HEK293 (cell line): ENCODE data around the gene BIRC5.

ENCODE experiments used
- CTCF ChIA-PET: fragments of 350-600 bp; formaldehyde crosslinking; extraction: SDS; loops from one replicate; lab custom pipeline; 2021; ENCODE audit warnings: antibody characterized with exemption; lab: Yijun Ruan, JAX
- POLR2A ChIA-PET: fragments of 300-600 bp; formaldehyde crosslinking; extraction: SDS; loops from one replicate; lab custom pipeline; 2020; ENCODE audit warnings: antibody characterized with exemption, inconsistent platforms; lab: Yijun Ruan, JAX
- H3K27ac ChIP-seq: fragments of 200-500 bp; sonication (Bioruptor generic); 2 replicates; pipeline ENCODE4 v1.5.1; 2014; ENCODE audit warnings: low read depth, low read length, control low read depth, inconsistent platforms; ENCODE audit errors: extremely low read depth
- H3K36me3 ChIP-seq, 2 experiments: fragments of 200-500 bp in 1 of 2; sonication (Bioruptor generic) in 1 of 2; 1 replicate in 1 of 2; 2 replicates in 1 of 2; pipeline ENCODE4 v1.5.1; 2014 to 2017; ENCODE audit warnings: inconsistent platforms in 2 of 2, low read length in 2 of 2; ENCODE audit not compliant: control insufficient read depth in 2 of 2, insufficient read depth in 1 of 2
- H3K4me1 ChIP-seq: fragments of 200-500 bp; sonication (Bioruptor generic); 2 replicates; pipeline ENCODE4 v1.5.1; 2014; ENCODE audit warnings: mild to moderate bottlenecking, low read length, inconsistent platforms; ENCODE audit not compliant: control insufficient read depth, insufficient read depth
- H3K4me3 ChIP-seq: 2 replicates; pipeline ENCODE4 v1.5.1; 2011; ENCODE audit warnings: low read depth, mild to moderate bottlenecking, control low read depth, low read length, moderate library complexity
- H3K9me3 ChIP-seq: fragments of 200-500 bp; sonication (Bioruptor generic); 2 replicates; pipeline ENCODE4 v1.5.1; 2014; ENCODE audit warnings: low read depth, low read length, inconsistent platforms; ENCODE audit not compliant: control insufficient read depth, insufficient read depth
- BCL11B ChIP-seq: fragments of 450-650 bp; formaldehyde crosslinking; IDR thresholded peaks from 2 replicates; pipeline ENCODE4 v1.5.1; 2016; ENCODE audit warnings: low read depth, missing biosample characterization, missing genetic modification characterization
- CTCF ChIP-seq: fragments of 450-650 bp; formaldehyde crosslinking; IDR thresholded peaks from 2 replicates; pipeline ENCODE4 v1.5.1; 2016; ENCODE audit warnings: missing biosample characterization, missing genetic modification characterization
- TRIM28 ChIP-seq: IDR thresholded peaks from 2 replicates; pipeline ENCODE4 v1.6.1; 2011; ENCODE audit warnings: low read length, control low read depth, borderline replicate concordance
- WT1 ChIP-seq: fragments of 450-650 bp; formaldehyde crosslinking; IDR thresholded peaks from 2 replicates; pipeline ENCODE4 v1.5.1; 2016; ENCODE audit warnings: missing biosample characterization, missing genetic modification characterization
- YY1 ChIP-seq: fragments of 450-650 bp; formaldehyde crosslinking; IDR thresholded peaks from 2 replicates; pipeline ENCODE4 v1.5.1; 2018; ENCODE audit warnings: missing biosample characterization, missing genetic modification characterization
- ZBTB1 ChIP-seq: fragments of 450-650 bp; formaldehyde crosslinking; IDR thresholded peaks from 2 replicates; pipeline ENCODE4 v1.5.1; 2016; ENCODE audit warnings: missing biosample characterization, missing genetic modification characterization
- ZBTB6 ChIP-seq: fragments of 450-650 bp; formaldehyde crosslinking; IDR thresholded peaks from 2 replicates; pipeline ENCODE4 v1.5.1; 2017; ENCODE audit warnings: missing biosample characterization, missing genetic modification characterization
- ZFHX2 ChIP-seq: fragments of 450-650 bp; formaldehyde crosslinking; conservative IDR thresholded peaks from 2 replicates; pipeline ENCODE4 v1.5.1; 2016; ENCODE audit warnings: missing biosample characterization, missing genetic modification characterization
- ZIC2 ChIP-seq: fragments of 450-650 bp; formaldehyde crosslinking; IDR thresholded peaks from 2 replicates; pipeline ENCODE4 v1.5.1; 2016; ENCODE audit warnings: missing biosample characterization, missing genetic modification characterization
- ZNF174 ChIP-seq: fragments of 450-650 bp; formaldehyde crosslinking; IDR thresholded peaks from 2 replicates; pipeline ENCODE4 v1.5.0; 2017; ENCODE audit warnings: missing biosample characterization, mild to moderate bottlenecking, missing genetic modification characterization
- ZNF23 ChIP-seq: fragments of 450-650 bp; formaldehyde crosslinking; IDR thresholded peaks from 2 replicates; pipeline ENCODE4 v1.5.1; 2016; ENCODE audit warnings: missing biosample characterization, missing genetic modification characterization, borderline replicate concordance
- ZNF394 ChIP-seq: fragments of 450-650 bp; formaldehyde crosslinking; IDR thresholded peaks from 2 replicates; pipeline ENCODE4 v1.5.1; 2016; ENCODE audit warnings: missing biosample characterization, missing genetic modification characterization, mild to moderate bottlenecking, moderate library complexity, borderline replicate concordance
- ZNF585B ChIP-seq: fragments of 450-650 bp; formaldehyde crosslinking; IDR thresholded peaks from 2 replicates; pipeline ENCODE4 v1.5.1; 2016; ENCODE audit warnings: missing biosample characterization, missing genetic modification characterization
- ZNF596 ChIP-seq: fragments of 450-650 bp; IDR thresholded peaks from 2 replicates; pipeline ENCODE4 v1.5.0; 2018; ENCODE audit warnings: missing biosample characterization, mild to moderate bottlenecking, missing genetic modification characterization, moderate library complexity
- ZNF623 ChIP-seq: fragments of 450-650 bp; formaldehyde crosslinking; IDR thresholded peaks from 2 replicates; pipeline ENCODE4 v1.5.1; 2016; ENCODE audit warnings: missing biosample characterization, missing genetic modification characterization
- ZNF654 ChIP-seq: fragments of 450-650 bp; formaldehyde crosslinking; IDR thresholded peaks from 2 replicates; pipeline ENCODE4 v1.5.1; 2016; ENCODE audit warnings: low read depth, missing biosample characterization, missing genetic modification characterization
- ZSCAN18 ChIP-seq: fragments of 450-650 bp; formaldehyde crosslinking; IDR thresholded peaks from 2 replicates; pipeline ENCODE4 v1.5.1; 2016; ENCODE audit warnings: missing biosample characterization, missing genetic modification characterization
- ZSCAN5A ChIP-seq: fragments of 450-650 bp; formaldehyde crosslinking; IDR thresholded peaks from 2 replicates; pipeline ENCODE4 v1.5.1; 2016; ENCODE audit warnings: missing biosample characterization, missing genetic modification characterization
- TF ChIP-seq, protein P1 (sequence below): fragments of 450-650 bp; formaldehyde crosslinking; IDR thresholded peaks from 2 replicates; pipeline ENCODE4 v1.5.1; 2016; ENCODE audit warnings: missing biosample characterization, missing genetic modification characterization
- TF ChIP-seq, protein P2 (sequence below): fragments of 450-650 bp; formaldehyde crosslinking; IDR thresholded peaks from 2 replicates; pipeline ENCODE4 v1.5.1; 2016; ENCODE audit warnings: missing biosample characterization, missing genetic modification characterization

The BIRC5 gene

GRCh38 chr17:78265121-78265520 is 51.1 kb downstream of the BIRC5 start (continued):
- TF ChIP-seq ZSCAN18 (tag by site-specific recombination) (no peak), ZNF596 (no peak), YY1 (no peak), ZBTB1 (tag by site-specific recombination) (no peak), ZNF654 (tag by site-specific recombination) (no peak), TRIM28 (no peak), ZNF394 (tag by site-specific recombination) (no peak), ZNF623 (tag by site-specific recombination) (no peak), ZNF23 (tag by site-specific recombination) (no peak), ZFHX2 (no peak), BCL11B (no peak), ZSCAN5A (tag by site-specific recombination) (no peak), ZBTB6 (no peak)
- TF ChIP-seq, protein P1, sequence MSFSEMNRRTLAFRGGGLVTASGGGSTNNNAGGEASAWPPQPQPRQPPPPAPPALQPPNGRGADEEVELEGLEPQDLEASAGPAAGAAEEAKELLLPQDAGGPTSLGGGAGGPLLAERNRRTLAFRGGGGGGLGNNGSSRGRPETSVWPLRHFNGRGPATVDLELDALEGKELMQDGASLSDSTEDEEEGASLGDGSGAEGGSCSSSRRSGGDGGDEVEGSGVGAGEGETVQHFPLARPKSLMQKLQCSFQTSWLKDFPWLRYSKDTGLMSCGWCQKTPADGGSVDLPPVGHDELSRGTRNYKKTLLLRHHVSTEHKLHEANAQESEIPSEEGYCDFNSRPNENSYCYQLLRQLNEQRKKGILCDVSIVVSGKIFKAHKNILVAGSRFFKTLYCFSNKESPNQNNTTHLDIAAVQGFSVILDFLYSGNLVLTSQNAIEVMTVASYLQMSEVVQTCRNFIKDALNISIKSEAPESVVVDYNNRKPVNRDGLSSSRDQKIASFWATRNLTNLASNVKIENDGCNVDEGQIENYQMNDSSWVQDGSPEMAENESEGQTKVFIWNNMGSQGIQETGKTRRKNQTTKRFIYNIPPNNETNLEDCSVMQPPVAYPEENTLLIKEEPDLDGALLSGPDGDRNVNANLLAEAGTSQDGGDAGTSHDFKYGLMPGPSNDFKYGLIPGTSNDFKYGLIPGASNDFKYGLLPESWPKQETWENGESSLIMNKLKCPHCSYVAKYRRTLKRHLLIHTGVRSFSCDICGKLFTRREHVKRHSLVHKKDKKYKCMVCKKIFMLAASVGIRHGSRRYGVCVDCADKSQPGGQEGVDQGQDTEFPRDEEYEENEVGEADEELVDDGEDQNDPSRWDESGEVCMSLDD (tag by site-specific recombination) = no peak

DNA sequence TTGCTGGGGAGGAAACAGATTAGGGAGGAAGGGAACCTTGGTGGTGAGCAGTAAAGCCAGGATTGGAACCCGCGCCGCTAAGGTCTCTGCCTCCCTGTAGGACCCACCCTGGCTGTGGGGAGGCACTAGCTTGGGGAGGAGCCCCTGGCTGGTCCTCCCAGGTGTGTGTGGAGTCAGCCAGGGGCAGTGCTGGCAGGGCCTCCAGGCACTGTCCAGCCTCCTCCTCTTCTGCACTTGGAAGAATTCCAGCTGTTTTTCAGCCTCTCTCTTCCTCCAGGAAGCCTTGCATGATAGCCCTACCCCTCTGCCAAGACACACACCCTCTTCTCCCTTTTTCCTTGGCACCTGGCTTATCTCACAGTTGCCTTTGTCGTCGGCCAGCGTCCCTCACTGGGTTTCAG is 52.2 kb downstream of the BIRC5 start:
- no peak for TF ChIP-seq ZIC2 (tag by site-specific recombination)
- no peak for TF ChIP-seq ZNF585B (tag by site-specific recombination)
- no peak for TF ChIP-seq CTCF (tag by site-specific recombination)
- TF ChIP-seq WT1 (tag by site-specific recombination) = 0 out of 2 replicates have a peak, but pooled peaks have one; percentile 10
- no peak for TF ChIP-seq ZNF174 (tag by site-specific recombination)
- TF ChIP-seq, protein P2, sequence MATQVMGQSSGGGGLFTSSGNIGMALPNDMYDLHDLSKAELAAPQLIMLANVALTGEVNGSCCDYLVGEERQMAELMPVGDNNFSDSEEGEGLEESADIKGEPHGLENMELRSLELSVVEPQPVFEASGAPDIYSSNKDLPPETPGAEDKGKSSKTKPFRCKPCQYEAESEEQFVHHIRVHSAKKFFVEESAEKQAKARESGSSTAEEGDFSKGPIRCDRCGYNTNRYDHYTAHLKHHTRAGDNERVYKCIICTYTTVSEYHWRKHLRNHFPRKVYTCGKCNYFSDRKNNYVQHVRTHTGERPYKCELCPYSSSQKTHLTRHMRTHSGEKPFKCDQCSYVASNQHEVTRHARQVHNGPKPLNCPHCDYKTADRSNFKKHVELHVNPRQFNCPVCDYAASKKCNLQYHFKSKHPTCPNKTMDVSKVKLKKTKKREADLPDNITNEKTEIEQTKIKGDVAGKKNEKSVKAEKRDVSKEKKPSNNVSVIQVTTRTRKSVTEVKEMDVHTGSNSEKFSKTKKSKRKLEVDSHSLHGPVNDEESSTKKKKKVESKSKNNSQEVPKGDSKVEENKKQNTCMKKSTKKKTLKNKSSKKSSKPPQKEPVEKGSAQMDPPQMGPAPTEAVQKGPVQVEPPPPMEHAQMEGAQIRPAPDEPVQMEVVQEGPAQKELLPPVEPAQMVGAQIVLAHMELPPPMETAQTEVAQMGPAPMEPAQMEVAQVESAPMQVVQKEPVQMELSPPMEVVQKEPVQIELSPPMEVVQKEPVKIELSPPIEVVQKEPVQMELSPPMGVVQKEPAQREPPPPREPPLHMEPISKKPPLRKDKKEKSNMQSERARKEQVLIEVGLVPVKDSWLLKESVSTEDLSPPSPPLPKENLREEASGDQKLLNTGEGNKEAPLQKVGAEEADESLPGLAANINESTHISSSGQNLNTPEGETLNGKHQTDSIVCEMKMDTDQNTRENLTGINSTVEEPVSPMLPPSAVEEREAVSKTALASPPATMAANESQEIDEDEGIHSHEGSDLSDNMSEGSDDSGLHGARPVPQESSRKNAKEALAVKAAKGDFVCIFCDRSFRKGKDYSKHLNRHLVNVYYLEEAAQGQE (tag by site-specific recombination) = peak; percentile 40; the same call in 1 of the 2 replicates
- Histone ChIP-seq H3K4me1 (peaks cover 8% of the 10 kb centered on the region; the same call in 1 of the 2 replicates), H3K9me3 (no peaks in the 10 kb centered on the region), H3K27ac (no peak overlapping the region), H3K4me3 (no peak overlapping the region), H3K36me3 (no peaks in the 10 kb centered on the region)
- CTCF ChIA-PET = no interaction called here
- POLR2A ChIA-PET = interaction anchor here (1.2 kb wide), 1 partner anchor 15 kb away, joined by 3 read pairs; no protein-coding TSS in a partner anchor
